TTC549 (cell line): ENCODE results near the gene UIMC1.

Experiments
- FAIRE-seq: peaks from 2 replicates; lab custom pipeline; 2012; peaks lifted over from hg19 to GRCh38; lab: Jason Lieb, UNC

UIMC1 gene

GRCh38 chr5:176902102-176902814 lies 104.3 kb downstream of the UIMC1 start:
- no peak for FAIRE-seq

- FAIRE-seq, result no peak
Measured at GRCh38 chr5:176901260-176902101, 105.1 kb downstream of the UIMC1 start.

- no peak for FAIRE-seq
Measured at GRCh38 chr5:176900780-176901204, 105.8 kb downstream of the UIMC1 start.

- FAIRE-seq, result no peak
Measured at GRCh38 chr5:176899946-176900779, 106.4 kb downstream of the UIMC1 start.

- no peak for FAIRE-seq
Measured at GRCh38 chr5:176899296-176899891, 107.2 kb downstream of the UIMC1 start, which contains the start of gene HK3. TSS of gene HK3 (minus strand) at chr5:176899346. CDS start at chr5:176896159, 3,187 bp downstream.

DNA sequence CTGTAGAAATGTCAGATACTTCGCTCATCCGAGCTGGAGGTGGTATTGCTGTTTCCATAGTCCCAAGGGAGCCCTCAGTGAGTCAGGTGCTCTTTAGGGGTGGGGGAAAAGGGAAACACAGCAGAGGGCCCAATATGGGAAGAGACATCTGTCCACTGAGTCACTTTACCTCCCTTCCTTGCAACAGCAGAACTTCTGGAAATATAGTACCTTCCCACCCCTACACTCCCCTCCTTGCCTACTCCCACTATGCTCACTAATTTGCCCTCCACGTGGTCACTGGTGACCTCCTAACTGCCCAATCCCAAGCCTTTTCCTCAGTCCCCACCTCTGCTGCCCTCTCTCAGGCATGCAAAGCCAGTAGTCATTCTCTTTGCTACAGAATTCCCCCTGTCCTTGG lies 109.3 kb downstream of the UIMC1 start:
- FAIRE-seq, result no peak

GRCh38 chr5:176895831-176896230 lies 110.7 kb downstream of the UIMC1 start:
- no peak for FAIRE-seq

DNA sequence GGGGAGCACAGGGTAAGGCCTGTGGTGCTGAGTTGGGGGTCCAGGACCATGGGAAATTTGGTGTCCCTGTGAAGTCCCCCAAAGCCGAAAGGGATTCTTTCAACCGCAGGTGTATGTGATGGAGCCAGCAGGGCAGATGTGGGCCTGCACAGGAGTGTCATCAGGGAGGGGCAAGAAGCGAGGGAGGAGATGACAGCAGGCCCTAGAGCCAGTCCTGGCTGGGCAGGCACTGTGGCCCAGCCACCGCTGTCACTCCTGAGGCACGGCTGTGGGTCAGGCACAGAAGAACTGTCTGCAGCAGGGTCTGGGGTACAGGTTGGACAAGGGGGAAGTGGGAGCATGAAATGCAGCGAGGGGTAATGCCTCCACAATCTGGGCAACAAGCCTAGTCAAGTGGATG lies 112.3 kb downstream of the UIMC1 start:
- no peak for FAIRE-seq

- FAIRE-seq, result no peak
Measured at GRCh38 chr5:176892663-176893062, 113.9 kb downstream of the UIMC1 start.

- no peak for FAIRE-seq
Measured at GRCh38 chr5:176891331-176891958, 115.1 kb downstream of the UIMC1 start.

- FAIRE-seq, result no peak
Measured at GRCh38 chr5:176890455-176891330, 115.9 kb downstream of the UIMC1 start.

GRCh38 chr5:176889321-176890280 lies 117.0 kb downstream of the UIMC1 start:
- no peak for FAIRE-seq

GRCh38 chr5:176888865-176889165 lies 117.8 kb downstream of the UIMC1 start:
- no peak for FAIRE-seq

- no peak for FAIRE-seq
Measured at GRCh38 chr5:176888016-176888864, 118.3 kb downstream of the UIMC1 start.

GRCh38 chr5:176887252-176887849 lies 119.2 kb downstream of the UIMC1 start:
- FAIRE-seq, result no peak

DNA sequence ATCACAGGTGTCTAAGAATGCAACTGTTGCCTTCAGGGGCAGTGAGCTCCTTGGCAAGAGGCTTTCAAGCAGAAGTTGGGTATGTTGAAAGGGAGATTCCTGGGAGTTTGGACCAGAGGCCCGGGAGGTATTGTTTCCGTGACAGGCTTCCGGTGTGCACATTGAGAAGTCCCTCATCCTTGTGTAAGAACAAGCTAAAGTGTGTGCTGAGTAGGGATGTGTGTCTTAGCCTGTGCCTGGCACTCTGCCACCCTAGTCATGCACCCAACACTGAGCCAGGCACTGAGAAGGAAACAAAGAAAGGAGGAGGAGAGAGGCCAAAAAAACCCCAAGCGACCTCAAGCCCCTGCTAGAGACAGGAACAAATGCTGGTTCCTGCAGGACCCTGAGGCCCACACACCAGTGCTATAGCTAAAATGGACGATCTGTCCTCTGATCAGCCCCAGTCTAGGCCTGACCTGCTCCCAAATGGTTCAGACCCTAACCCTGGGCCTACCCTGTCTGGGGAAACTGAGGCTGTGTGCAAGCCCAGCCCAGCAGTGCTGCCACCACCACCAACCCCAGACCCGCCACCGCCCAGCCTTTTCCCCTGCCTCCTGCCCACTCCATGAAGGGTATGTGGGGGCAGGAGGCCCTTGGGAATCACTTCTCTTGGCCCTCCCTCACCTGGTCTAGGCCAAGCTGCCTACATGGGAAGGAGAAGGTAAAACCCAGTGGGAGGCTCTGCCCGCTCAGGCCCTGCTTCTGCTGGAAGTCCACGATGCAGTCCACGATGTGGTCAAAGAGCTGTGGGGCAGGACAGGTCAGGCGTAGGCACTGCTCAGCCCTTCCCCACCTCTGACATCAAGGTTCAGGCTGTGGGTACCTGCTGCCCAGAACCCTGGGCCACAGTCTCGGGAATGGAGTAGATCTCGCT lies 120.0 kb downstream of the UIMC1 start:
- FAIRE-seq, result no peak

GRCh38 chr5:176884571-176884890 lies 122.0 kb downstream of the UIMC1 start:
- FAIRE-seq, result no peak
